Non-pigmented ciliary epithelial cell (primary cell): ENCODE results near the gene SSBP2.
A peak's percentile ranks its signal among the peaks of the same experiment; 100 is the strongest.
"Not testable (repeated sequence)": the region's sequence is repeated elsewhere in the genome, so short reads cannot be mapped to it uniquely, and the experiment has no call there.

Source experiments
- DNase-seq: peaks from one replicate; pipeline ENCODE4 v3.0.0-alpha.2; 2010; ENCODE audit warnings: low read depth

The SSBP2 gene

DNA sequence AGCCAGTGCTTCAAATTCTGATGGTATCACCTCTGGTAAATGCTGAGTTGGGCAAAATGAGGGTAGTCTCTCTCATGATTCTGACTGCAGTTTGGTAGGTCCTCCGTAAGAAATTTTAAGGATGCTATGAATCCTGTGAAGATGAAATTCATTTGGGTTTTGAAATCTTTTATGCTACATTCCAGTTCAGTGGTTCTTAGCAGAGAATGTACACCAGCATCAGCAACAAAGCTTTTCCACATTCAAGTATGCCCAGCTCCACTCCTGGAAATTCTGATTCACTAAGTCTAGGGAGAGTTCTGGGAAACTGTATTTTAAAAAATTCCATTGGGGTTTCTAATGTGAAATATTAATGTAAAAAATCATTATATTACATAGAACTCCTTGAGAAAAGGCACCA lies 323.3 kb downstream of the SSBP2 start:
- DNase-seq: no peak

- DNase-seq: no peak
These were observed 324.4 kb downstream of the SSBP2 start for GRCh38 chr5:81426359-81427030.

GRCh38 chr5:81425569-81425968 lies 325.3 kb downstream of the SSBP2 start:
- DNase-seq: no peak

- no peak for DNase-seq
These were observed 326.2 kb downstream of the SSBP2 start for GRCh38 chr5:81424728-81425127.

DNA sequence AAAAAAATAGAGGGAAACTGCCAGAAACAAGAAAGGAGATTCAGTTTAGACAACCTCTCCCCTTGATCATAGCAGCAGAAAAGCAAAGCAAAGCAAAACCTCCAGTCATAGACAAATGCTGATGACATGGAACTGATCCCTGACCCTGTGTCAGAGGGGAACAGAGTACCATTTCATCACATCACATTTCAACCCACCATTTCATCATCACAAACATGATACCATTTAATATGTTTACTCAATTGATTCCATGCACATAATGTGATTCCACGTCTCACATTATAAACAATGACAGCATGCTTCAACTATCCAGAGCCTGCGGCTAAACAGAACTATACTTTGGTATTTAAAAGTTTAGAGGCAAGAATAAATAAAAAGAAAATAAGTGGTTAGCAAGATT lies 328.2 kb downstream of the SSBP2 start:
- DNase-seq: peak; percentile 71

- DNase-seq: peak; percentile 86
These were observed 330.7 kb downstream of the SSBP2 start for GRCh38 chr5:81420039-81420667.

GRCh38 chr5:81418606-81419005 lies 332.3 kb downstream of the SSBP2 start:
- no peak for DNase-seq

- DNase-seq: no peak
These were observed 333.8 kb downstream of the SSBP2 start for GRCh38 chr5:81417052-81417451.

- DNase-seq: no peak
These were observed 341.0 kb downstream of the SSBP2 start for GRCh38 chr5:81409896-81410295.

DNA sequence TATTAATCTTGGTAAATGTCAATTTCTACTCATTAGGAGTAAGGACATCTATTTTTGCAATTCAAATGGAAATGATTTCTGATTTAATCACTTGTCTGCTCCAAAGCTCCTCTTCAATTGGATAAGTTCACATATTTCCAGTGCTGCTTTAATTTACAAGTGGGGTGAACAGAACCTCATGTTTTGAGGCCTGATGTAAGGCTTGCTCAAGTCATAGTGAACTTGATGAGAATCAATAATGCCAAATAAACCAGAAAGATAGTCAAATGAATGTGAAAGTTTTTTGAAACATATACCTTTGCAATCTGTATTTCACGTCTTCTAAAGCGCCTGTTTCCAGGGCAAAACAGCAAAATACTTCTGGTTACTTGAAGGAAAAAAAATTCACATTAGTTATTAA lies 341.5 kb downstream of the SSBP2 start:
- DNase-seq: no peak

- DNase-seq: no peak
These were observed 342.4 kb downstream of the SSBP2 start for GRCh38 chr5:81408496-81408895.

- DNase-seq: not testable (repeated sequence)
These were observed 343.1 kb downstream of the SSBP2 start for GRCh38 chr5:81407811-81408210.

GRCh38 chr5:81405126-81405891 lies 345.6 kb downstream of the SSBP2 start:
- no peak for DNase-seq

- DNase-seq: no peak
These were observed 348.5 kb downstream of the SSBP2 start for GRCh38 chr5:81402192-81402930.

GRCh38 chr5:81401266-81401665 lies 349.6 kb downstream of the SSBP2 start:
- no peak for DNase-seq

- DNase-seq: no peak
These were observed 350.5 kb downstream of the SSBP2 start for GRCh38 chr5:81400375-81400774.

DNA sequence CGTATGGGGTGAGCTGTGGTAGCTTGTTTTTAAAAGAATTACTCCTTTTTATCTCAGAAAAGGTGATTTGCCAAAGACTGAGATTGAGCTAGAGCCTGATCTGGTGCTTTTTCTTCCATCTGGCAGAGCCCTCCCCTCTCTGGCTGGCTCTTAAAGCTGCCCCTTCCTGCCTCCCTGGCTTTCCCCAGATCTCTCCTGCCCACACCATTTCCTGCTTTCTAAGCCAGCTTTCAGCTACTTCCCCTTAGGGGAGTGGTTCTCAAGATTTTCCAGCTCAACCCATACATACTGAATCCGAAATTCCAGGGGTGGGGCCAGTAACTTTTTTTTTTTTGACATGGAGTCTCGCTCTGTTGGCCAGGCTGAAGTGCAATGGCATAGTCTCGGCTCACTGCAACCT lies 352.2 kb downstream of the SSBP2 start:
- DNase-seq: no peak

- DNase-seq: no peak
These were observed 353.7 kb downstream of the SSBP2 start for GRCh38 chr5:81397176-81397575.

GRCh38 chr5:81395262-81395661 lies 355.6 kb downstream of the SSBP2 start:
- no peak for DNase-seq

DNA sequence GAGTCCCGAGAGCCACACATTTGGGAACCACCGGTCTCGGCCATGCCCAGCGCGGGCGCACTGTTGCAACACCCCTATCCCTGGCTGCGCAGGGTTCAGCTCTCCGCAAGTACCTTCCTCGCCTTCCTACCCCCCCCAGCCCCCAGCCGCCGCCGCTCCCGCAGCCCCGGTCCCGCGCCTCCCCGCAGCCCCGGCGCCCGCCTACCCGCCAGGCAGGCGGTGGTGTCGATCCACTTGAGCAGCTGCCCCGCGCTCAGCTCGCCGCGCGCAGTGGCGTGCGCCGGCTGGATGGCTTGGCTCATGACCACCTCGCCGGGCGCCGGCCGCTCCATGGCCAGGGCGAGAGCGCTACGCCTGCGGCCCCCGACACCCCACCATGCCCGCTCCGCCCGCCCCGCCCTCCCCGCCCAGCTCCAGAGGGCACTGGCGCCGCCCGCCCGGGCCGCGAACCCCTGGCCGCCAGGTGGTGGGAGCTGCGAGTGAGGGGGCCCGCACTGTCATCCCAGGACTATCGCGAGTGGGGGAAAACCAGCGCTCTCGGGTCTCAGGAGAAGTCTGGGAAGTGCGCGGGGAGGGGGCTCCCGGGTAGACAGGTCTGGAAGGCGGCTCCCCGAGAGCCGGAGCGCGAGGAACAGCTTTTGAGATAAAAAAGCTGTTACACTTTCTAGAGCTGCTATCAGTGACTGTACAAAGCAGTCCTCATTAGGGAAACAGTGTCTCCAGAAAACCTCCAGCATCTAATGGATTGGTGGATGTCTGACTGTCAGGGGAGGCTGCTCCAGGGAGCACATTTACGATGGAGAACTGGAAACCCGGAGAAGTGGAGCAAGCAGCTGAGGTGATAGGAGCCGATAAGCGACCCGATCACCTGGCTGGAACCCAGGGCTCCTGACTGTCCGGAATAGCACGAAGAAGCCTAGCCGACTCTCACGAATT lies 356.8 kb downstream of the SSBP2 start, which contains the start of gene ACOT12:
TSS of gene ACOT12 (minus strand) at position 352 of the 936 bp plus-strand sequence. CDS start at position 332, 20 bp downstream.
- no peak for DNase-seq

DNA sequence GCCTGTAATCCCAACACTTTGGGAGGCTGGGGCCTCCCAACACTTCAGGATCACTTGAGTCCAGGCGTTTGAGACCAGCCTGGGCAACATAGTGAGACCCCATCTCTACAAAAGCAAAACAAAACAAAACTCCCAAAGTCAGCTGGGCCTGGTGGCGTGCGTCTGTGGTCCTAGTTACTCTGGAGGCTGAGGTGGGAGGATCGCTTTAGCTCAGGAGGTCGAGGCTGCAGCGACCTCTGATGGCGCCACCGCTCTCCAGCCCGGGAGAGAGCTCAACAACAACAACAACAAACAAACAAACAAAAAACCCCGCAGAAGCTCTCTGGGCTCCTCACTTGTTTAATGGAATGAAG lies 357.5 kb downstream of the SSBP2 start:
- no peak for DNase-seq
